Measurements from ENCODE around the gene KRT39.
"Not testable (repeated sequence)": the region's sequence is repeated elsewhere in the genome, so short reads cannot be mapped to it uniquely, and the experiment has no call there.

The KRT39 gene

DNA sequence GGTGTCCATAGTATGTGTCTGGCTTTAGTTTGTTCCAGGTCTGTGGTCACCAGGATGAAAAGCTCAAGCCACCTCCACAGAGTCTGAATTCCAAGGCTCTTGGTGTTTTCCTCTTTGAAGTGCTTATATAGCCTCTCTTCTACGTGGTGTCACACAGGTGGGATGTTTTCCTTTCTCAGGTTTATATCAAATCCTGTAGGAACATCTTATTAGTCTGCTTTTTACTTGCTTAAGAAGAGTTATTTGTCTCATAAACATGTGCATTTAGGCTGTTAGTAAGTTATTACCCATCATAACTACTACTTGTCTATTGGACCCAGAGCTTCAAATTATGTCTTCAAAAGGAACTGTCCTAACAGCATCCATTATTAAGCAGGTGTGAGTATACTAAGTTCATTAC, at the start of gene KRT39:
TSS of gene KRT39 (minus strand) at position 101 of the 400 bp plus-strand sequence. CDS start at position 9, 92 bp downstream.
- DNase-seq (ENCODE audit: low read depth, low spot score), result no peak

DNA sequence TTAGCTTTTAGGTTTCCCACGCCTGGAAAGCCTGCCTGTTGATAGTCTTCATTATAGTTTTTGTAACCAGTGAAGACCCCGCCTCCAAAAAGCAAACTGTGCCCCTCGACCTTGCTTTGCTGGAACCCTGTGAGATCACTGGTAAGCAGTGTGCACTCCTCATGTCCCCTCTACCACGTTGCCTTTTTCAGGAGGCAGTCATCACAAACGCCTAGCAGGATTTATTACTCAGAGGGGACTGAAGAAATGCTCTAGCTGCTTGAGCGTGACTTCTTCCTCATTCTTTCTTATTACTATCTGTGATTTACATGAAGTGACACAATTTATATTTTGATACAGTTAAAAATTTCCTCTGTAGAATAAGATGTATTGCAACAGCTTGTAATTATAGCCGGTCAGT, 48.7 kb upstream of the KRT39 start:
- no peak for DNase-seq (ENCODE audit: low read depth, low spot score)

- DNase-seq (ENCODE audit: low read depth, low spot score), result peak; percentile 6
These were observed 46.9 kb upstream of the KRT39 start for GRCh38 chr17:41013606-41014005.

GRCh38 chr17:41013181-41013580, 46.4 kb upstream of the KRT39 start:
- DNase-seq (ENCODE audit: low read depth, low spot score), result no peak

GRCh38 chr17:41012326-41013120, 45.8 kb upstream of the KRT39 start:
- no peak for DNase-seq (ENCODE audit: low read depth, low spot score)

DNA sequence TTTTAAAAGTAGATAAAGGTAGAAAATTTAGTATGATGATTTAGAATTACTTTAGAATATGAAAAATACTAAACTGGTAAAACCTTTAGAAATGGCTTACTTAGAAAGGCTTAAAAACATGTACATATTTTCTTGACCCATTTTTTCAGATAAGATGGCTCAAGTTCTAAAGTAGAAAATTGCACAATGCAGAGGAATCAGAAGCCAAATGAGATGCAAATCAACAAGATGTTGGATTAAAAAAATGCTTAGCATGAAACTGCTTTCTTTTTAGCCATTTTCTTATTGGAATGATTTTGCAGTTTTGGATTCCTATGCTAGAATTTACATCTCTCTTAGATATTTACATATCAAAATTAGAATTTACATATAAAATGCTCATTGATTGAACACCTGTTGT, 43.7 kb upstream of the KRT39 start:
- no peak for DNase-seq (ENCODE audit: low read depth, low spot score)

- no peak for DNase-seq (ENCODE audit: low read depth, low spot score)
These were observed 43.2 kb upstream of the KRT39 start for GRCh38 chr17:41009936-41010335.

GRCh38 chr17:41009301-41009760, 42.6 kb upstream of the KRT39 start:
- peak; percentile 24 for DNase-seq (ENCODE audit: low read depth, low spot score)

DNA sequence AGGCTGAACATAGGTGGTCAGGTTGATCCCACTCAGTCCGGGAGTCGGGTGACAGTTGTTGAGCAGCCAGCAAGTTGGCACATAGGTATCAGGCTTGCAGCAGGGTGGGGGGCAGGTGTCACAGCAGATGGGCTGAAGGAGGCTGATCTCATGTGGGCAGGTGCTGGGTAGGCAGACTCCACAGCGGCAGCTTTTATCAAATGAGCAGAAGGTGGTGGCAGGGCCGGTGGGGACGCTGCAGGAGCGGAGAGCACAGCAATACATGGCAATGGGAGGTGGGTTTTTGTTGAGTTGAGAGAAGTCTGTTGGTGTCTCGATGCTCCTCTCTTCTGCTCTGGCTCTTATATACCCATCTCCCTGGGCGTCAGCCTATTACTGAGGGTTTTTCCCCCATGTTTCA, 42.1 kb upstream of the KRT39 start, which contains the start of gene KRTAP3-1:
TSS of gene KRTAP3-1 (minus strand) at position 318 of the 400 bp plus-strand sequence. CDS start at position 264, 54 bp downstream.
- DNase-seq (ENCODE audit: low read depth, low spot score), result no peak

DNA sequence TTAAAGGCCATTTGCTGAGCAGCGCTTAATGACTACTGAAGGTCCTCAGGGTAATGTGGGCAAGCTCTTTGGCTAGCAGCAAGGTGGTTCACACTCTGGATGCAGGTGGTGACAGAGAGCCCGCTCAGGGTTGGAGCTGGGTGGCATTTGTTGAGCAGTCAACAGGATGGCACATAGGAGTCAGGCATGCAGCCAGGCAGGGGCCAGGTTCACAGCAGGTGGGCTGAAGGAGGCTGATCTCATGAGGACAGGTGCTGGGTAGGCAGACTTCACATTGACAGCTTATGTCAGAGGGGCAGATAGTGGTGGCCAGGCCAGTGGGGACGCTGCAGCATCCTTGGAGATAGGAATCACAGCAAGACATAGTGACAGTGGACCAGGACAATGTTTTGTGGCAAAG, 37.6 kb upstream of the KRT39 start:
- DNase-seq (ENCODE audit: low read depth, low spot score), result no peak

GRCh38 chr17:41003926-41004325, 37.2 kb upstream of the KRT39 start:
- DNase-seq (ENCODE audit: low read depth, low spot score), result no peak

DNA sequence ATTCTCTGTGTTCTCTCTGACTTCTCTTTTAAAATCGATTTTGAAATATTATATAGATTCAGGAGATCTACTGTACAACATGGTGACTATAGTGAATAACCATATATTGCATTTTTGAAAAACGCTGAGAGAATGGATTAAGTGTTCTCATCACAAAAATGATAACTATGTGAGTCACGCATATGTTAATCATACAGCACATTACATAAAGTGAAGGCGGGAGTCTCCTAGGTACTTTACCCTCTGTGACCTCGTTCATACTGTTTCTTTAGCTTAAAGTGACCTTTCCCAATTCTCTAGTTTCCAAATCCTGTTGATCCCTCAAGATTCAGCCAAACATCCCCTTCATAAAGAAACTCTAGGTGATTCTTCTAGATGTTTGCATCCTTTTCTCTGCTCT, 36.1 kb upstream of the KRT39 start:
- DNase-seq (ENCODE audit: low read depth, low spot score), result no peak

DNA sequence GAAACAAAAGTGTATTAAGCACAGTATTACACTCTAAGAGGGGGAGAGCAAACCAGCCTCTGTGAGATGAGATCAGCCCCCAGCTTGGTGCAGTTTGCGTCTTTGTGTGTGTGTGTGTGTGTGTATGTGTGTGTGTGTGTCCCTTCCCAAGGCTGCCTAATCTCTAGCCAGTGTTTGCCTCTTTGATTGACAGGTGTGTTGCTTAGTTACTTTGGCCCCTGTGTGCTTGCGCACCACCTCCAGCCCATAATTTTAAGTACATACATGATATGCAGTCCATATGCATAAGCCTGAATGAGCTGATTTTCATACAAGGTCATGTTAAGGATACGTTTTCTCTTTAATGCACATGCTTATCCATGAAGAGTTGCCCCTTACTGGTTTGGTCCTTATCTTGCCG, 35.0 kb upstream of the KRT39 start:
- DNase-seq (ENCODE audit: low read depth, low spot score), result no peak

DNA sequence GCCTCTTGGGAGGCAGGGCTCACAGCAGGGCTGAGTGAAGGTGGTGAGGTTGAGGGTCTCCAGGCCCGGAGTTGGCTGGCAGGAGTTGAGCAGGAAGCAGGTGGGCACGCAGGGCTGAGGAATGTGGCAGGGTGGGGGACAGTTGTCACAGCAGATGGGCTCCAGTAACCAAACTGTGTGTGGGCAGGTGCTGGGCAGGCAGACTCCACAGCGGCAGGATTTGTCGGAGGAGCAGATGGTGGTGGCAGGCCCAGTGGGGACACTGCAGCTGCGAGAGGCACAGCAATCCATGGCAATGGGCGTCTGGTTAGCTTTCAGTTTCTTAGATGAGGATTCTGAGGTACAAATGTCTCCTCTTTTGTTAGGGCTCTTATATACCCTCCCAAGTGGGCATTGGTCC, 32.8 kb upstream of the KRT39 start, which contains the start of gene KRTAP3-2:
TSS of gene KRTAP3-2 (minus strand) at position 344 of the 400 bp plus-strand sequence. CDS start at position 291, 53 bp downstream.
- not testable (repeated sequence) for DNase-seq (ENCODE audit: low read depth, low spot score)

DNA sequence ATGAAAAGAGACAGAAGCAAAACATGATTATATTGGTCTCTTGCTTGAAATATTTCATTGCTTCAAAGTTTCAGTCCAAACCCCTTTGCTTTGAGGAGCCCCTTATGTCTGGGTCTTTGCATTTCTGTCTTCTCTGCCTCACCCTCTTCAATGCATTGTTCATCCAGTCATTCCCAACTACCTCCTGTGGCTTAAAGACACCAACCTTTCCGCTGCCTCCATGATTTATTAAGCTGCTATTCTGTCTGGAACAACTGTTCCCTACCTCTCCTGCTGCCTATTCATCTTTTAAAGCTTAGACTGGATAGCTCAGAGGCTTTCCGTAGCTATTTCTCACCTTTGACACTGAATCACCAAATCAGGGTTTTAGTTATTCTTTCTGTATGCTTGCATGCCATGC, 30.6 kb upstream of the KRT39 start:
- DNase-seq (ENCODE audit: low read depth, low spot score), result no peak

GRCh38 chr17:40996829-40997228, 30.1 kb upstream of the KRT39 start:
- no peak for DNase-seq (ENCODE audit: low read depth, low spot score)

- DNase-seq (ENCODE audit: low read depth, low spot score), result no peak
These were observed 28.4 kb upstream of the KRT39 start for GRCh38 chr17:40995116-40995515.

- no peak for DNase-seq (ENCODE audit: low read depth, low spot score)
These were observed 27.1 kb upstream of the KRT39 start, which contains the start of gene KRTAP3-3 for GRCh38 chr17:40993839-40994238. Gene KRTAP3-3, minus strand, starts transcription at chr17:40994164. Its CDS starts 67 bp downstream, at chr17:40994097.

- no peak for DNase-seq (ENCODE audit: low read depth, low spot score)
These were observed 26.3 kb upstream of the KRT39 start for GRCh38 chr17:40993084-40993483.

GRCh38 chr17:40992666-40993065, 25.9 kb upstream of the KRT39 start:
- no peak for DNase-seq (ENCODE audit: low read depth, low spot score)

DNA sequence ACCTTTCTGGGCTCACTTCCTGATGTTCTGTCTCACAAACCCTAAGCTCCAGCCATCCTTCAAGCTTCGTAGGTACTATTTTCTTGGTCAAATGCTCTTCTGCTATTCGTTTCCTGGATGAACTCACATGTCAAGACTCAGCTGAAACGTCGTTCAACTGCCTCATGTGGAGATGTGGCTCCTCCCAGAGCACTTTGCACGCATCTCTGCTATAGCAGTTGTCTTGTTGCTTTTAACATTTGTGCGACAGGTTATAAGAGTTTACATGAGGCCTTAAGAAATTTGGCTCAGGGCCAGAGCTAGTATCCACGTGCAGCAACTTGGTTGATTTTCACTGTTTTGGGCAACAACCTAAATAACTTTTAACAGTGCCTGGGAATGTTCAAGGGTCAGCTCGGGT, 20.2 kb upstream of the KRT39 start:
- no peak for DNase-seq (ENCODE audit: low read depth, low spot score)

GRCh38 chr17:40984226-40984625, 17.5 kb upstream of the KRT39 start, which contains the start of gene KRT40:
Gene KRT40, minus strand, starts transcription at chr17:40984326. Its CDS starts 53 bp downstream, at chr17:40984273.
- DNase-seq (ENCODE audit: low read depth, low spot score), result no peak

DNA sequence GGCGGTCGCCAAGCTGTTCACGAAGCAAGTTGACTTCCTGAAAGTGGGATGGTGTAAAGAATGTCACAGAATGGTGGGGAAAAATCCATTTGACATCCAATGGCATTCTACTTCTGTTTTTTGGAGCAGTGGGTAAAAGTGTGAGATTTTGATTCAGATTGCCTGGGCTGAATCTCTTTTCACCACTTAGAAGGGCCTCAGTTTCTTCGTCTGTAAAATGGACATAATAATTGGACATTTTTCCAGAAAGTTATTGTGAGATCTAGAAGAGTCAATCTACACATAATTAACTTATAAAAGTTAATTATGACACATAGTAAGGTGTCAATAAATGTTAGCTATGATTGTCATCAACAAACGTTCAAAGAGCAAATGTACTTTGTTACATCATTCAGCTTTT, 14.4 kb upstream of the KRT39 start:
- no peak for DNase-seq (ENCODE audit: low read depth, low spot score)

Data from astrocyte of the hippocampus (primary cell).